GM10847 (cell line): ENCODE measurements around the gene PILRA.

Experiments
- POLR2A ChIP-seq: IDR thresholded peaks from 2 replicates; pipeline ENCODE4 v1.6.1; 2011; ENCODE audit not compliant: insufficient read length; ENCODE audit errors: extremely low read depth

The PILRA gene

GRCh38 chr7:100364480-100364879 is 8.8 kb upstream of the PILRA start:
- TF ChIP-seq POLR2A = no peak

- TF ChIP-seq POLR2A = no peak
Measured at GRCh38 chr7:100366411-100367250, 6.7 kb upstream of the PILRA start.

- no peak for TF ChIP-seq POLR2A
Measured at GRCh38 chr7:100367251-100367620, 6.1 kb upstream of the PILRA start.

GRCh38 chr7:100367676-100368613 is 5.3 kb upstream of the PILRA start:
- no peak for TF ChIP-seq POLR2A

GRCh38 chr7:100369105-100369504 is 4.2 kb upstream of the PILRA start:
- TF ChIP-seq POLR2A = peak; percentile 18

GRCh38 chr7:100370303-100370702 is 3.0 kb upstream of the PILRA start:
- no peak for TF ChIP-seq POLR2A

- no peak for TF ChIP-seq POLR2A
Measured at GRCh38 chr7:100370746-100371145, 2.5 kb upstream of the PILRA start.

GRCh38 chr7:100371561-100372171 is 1.6 kb upstream of the PILRA start:
- no peak for TF ChIP-seq POLR2A

GRCh38 chr7:100372256-100372655 is 1.0 kb upstream of the PILRA start:
- TF ChIP-seq POLR2A = no peak

GRCh38 chr7:100372694-100373093 is 593 bp upstream of the PILRA start:
- TF ChIP-seq POLR2A = no peak

- no peak for TF ChIP-seq POLR2A
Measured at GRCh38 chr7:100374601-100375000, 1.3 kb downstream of the PILRA start.

- TF ChIP-seq POLR2A = no peak
Measured at GRCh38 chr7:100376066-100376465, 2.8 kb downstream of the PILRA start.

- no peak for TF ChIP-seq POLR2A
Measured at GRCh38 chr7:100378114-100378755, 4.9 kb downstream of the PILRA start.

GRCh38 chr7:100380196-100380595 is 6.9 kb downstream of the PILRA start:
- no peak for TF ChIP-seq POLR2A
